HG02759 (cell line): Measurements from ENCODE around the gene WNT9A.
"Not testable (repeated sequence)": the region's sequence is repeated elsewhere in the genome, so short reads cannot be mapped to it uniquely, and the experiment has no call there.

Source experiments
- ATAC-seq: cut with Tn5 transposase; IDR thresholded peaks from one replicate; pipeline ENCODE4 v1.9.1; 2021; ENCODE audit warnings: mild to moderate bottlenecking, moderate library complexity; ENCODE audit not compliant: unreplicated experiment

WNT9A gene

DNA sequence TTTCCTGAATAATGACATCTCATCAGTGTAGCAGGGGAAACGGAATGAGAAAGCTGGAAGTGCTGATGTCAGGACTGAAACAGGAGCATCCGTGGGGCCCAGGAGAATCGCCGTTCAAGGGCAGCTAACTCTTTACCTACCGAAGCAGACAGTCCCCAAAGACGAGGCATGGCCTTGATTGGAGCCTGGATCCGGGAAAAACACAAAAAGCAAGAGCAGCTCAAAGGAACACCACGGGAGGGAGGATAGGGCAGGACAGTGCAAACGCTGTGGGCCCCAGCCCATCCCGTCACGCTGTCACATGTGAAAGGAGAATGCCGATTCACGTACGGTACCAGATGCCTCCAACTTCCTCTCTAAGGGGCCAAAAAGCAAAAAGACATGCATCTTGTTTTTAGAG, 34.9 kb downstream of the WNT9A start:
- no peak for ATAC-seq

- no peak for ATAC-seq
These were observed 36.4 kb downstream of the WNT9A start for GRCh38 chr1:227911376-227911775.

GRCh38 chr1:227910511-227911153, 37.1 kb downstream of the WNT9A start:
- no peak for ATAC-seq

GRCh38 chr1:227909923-227910328, 37.8 kb downstream of the WNT9A start:
- not testable (repeated sequence) for ATAC-seq

DNA sequence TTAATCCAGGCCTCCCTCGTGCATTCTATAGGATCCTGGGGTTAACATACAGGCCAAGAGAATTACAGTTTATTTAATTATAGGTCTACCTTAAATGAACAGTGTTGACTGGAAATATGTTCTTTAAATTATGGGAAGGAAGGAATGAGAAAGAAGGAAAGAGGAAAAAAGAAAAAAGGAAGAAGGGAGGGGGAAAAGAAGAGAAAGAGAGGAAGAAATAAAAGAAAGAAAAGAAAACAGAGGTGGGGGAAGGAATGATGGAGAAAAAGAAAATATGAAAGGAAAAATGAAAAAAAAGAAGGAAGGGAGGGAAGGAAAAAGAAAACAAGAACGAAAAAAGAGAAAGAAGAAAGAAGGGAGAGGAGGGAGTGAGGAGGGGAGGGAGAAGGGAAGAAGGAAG, 38.5 kb downstream of the WNT9A start:
- ATAC-seq: no peak

DNA sequence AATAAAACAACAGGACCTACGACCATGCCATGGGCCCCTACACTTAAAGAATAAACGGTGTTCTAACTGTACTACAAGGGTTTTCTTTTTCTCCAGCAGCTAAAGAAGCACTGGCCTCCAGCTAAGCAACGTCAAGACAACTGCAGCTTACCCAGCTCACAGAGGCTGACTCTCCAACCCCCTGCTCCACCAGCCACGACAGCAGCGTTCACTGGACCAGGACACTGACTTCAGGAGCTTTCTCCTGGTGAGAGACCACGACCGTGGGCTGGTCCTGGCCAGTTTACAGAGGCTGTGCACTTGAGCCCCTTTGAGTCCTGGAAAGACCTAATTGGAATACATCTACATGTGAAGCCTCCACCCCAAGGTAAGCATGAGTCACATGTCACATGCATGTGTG, 39.4 kb downstream of the WNT9A start:
- ATAC-seq: no peak

GRCh38 chr1:227907439-227908015, 40.2 kb downstream of the WNT9A start:
- no peak for ATAC-seq

GRCh38 chr1:227906550-227907071, 41.1 kb downstream of the WNT9A start:
- ATAC-seq: no peak

DNA sequence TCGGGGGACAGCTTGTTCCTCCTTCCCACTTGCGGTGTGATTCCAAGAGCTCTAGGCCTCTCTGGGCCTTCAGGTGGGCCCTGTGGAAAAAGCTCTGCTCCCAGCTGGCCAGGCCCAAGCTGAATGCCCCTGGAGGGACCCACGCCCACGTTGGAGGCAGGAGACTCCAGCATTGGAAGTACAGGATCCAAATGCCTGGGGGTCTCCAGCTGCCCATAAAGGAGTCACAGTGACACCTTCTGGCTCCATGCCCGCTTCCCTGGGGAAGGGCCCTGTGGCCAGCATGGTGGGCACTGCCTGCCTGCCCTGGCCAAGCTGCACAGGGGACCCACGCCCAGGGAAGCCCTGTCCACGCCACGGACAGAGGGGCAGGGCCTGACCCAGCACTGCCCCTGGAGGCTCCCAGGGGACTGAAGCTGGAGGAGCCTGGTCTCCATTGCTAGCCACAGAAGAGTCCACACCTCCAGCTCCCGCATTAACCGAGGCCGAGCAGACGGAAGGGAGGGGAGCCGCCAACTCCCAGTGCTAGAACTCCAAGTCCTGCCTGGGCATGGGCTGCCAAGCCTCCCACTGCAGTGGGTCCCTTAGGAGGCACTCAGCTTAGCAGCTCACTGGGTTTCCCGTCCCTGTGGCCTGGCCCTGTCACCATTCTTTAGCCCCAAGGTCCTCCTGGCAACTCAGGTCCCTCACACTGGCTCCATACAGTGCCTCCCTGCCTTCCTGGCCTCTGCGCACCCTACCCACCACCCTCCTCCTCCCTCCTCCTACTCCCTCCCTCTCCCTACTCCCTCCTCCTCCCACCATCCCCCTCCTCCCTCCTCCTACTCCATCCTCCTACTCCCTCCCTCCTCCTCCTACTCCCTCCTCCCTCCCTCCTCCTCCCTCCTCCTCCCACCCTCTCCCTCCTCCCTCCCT, 41.9 kb downstream of the WNT9A start:
- no peak for ATAC-seq

GRCh38 chr1:227904541-227905335, 43.0 kb downstream of the WNT9A start:
- no peak for ATAC-seq

GRCh38 chr1:227903614-227904501, 43.9 kb downstream of the WNT9A start:
- no peak for ATAC-seq

- no peak for ATAC-seq
These were observed 44.6 kb downstream of the WNT9A start for GRCh38 chr1:227903061-227903521.

DNA sequence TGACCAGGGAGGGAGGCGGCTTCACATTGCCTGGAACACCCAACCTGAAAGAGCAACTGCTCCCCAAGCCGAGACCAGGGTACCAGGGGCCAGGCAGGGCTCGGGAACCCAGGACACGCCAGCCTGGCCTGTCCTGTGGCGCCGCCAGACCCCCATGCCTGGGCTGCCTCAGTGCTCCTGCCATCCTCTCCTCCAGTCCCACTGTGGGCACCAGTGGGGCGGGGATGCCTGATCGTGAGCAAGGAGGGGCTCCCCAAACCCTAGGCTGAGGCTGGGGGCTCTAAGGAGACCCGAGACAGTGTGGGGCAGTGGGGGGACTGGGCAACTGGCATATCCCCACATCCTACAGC, 45.1 kb downstream of the WNT9A start:
- ATAC-seq: no peak

- ATAC-seq: no peak
These were observed 45.7 kb downstream of the WNT9A start for GRCh38 chr1:227901906-227902640.

DNA sequence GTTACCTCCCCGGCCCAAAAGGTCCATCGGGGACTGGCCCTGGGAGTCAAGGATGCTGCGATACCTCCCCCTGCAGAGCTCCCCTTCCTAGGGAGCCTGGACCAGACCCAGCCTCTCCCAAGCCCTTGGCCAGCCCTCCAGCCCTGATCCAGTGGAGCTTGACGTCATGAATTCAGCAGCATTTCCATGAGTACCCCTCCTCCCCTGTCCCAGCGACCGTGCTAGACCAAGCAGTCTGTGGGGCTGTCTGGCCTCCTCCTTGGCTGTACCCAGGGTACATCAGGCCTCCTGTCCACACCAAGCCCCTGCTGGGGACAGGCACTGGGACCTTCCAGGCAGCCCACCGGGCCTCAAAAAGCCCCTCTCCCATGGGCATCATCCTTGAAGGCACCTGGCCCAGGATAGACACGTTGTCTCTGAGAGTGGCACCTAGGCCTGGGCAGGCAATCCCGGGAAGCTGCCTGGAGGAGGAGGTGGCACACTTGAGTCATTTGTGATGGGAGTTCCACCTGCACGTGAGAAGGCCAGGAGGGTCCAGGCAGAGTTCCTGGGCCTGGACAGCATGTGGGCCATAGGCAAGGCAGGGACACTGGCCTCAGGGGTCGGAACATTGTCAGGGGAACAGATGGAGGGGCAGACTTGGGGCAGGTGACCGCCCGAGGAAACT, 46.4 kb downstream of the WNT9A start:
- ATAC-seq: no peak

DNA sequence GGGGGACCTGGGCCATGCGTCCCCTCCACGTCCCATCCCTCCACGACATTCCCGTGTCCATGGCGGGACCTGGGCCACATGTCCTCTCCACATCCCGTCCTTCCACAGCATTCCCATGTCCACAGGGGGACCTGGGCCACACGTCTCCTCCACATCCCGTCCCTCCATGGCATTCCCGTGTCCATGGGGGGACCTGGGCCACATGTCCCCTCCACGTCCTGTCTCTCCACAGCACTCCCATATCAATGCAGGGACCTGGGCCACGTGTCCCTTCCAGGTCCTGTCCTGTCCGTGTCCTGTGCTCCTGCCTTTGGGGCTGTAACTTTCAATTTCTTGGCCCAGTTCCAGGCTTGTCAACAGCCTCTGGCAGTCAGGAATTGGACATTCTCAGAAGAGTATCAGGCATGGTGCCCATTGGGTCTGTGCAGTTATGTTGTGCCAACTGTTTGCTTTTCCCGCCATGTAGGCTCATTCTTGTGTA, 47.1 kb downstream of the WNT9A start:
- ATAC-seq: no peak

GRCh38 chr1:227899820-227900449, 47.8 kb downstream of the WNT9A start:
- ATAC-seq: no peak
